Smooth muscle cell of the pulmonary artery (primary cell): ENCODE results near the gene SHLD3. TPM values are rescaled to one million over a fixed set of nuclear protein-coding genes. Genes with fewer than 3 reads are reported as not detected.

Experiments used
- total RNA-seq: library from RNA; depleted of rRNA; stranded (reverse); fragments of >200 nt; gene quantifications from 2 replicates; pipeline ENCODE4 v1.2.3, GENCODE V29; 2014

The SHLD3 gene, protein sequence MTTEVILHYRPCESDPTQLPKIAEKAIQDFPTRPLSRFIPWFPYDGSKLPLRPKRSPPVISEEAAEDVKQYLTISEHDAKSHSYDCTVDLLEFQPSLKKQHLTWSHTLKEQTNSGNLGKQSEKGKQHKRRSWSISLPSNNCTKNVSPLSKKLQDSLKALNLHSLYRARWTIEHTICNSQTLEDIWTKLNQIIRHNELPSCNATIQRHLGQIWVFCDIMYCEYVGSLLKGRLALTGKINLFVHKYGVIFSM
- total RNA-seq, result 1.8 and 2.3 TPM in 2 replicates

DNA sequence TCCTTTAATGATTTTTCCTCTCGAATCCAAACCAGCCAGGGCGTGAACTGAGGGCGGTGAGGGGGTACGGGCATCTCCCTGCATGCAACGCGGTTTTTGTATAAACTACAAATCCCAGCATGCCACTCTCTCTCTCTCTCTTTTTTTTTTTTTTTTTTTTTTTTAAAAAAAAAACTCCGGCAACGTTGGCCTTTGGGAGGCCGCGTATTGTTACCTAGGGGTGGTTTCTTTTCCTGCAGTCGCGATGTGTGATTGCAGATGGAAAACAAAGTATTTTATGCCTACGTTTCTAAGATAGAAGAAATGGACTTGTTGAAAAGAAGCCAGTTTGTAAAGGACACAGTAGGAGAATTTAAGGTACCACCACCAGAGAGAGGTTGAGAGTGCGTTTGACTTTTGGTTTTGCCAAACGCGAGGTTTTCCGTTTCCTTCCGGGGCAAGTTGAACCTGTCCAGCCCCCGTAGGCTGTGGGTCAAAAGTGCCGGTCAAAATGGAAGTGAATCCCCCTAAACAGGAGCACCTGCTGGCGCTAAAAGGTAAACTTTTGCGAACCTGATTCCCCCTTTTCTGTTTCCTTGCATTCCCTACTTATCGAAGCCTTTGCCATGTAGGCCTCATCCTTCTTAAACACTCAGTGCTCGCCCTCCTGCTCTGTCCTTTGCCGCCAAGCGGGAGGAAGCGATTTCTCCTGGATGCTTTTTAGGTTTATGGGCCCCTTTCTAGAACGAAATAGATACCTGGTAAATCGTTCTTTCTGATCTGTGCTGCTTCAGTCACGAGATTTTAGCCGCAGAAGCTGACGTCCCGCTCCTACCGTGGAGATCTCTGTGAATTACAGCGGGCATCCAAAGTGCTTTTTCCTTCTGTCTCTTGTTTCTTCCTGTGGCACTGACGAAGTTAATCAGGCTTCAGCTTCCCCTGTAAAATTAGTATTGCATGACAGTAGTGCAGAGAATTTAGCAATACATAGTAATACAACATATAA is at the start of gene SHLD3, which contains the start of gene TRAPPC13:
Gene SHLD3, plus strand, starts transcription at position 457 of the 985 bp plus-strand sequence. CDS start 4,561 bp downstream, outside the sequence.
Gene TRAPPC13, plus strand, starts transcription at position 457 of the 985 bp plus-strand sequence. Its CDS starts 34 bp downstream, at position 491.

DNA sequence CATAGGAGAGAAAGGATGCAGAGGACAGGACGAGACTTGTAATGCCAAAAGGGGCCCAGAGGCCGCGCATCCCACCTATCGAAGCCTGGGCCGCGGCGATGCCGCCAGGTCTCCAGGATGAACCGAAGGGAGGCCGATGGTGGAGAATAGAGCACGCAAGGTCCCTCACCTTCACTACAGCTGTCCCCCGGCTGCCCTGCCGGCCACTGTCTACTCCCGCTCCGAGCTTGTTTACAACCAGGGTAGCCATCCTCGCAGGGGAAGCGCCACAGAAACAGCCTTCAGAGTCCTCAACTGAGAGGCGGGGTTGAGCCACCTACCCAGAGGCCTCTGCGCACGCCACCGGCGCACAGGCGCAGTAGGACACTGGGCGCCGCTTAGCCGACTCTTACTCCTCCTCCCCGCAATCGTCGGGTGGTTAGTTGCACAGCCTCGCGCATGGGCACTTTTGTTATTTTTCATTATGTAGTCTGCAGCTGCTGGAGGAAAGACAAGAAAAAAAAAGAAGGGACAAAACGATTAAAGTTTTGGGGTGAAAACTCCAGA is 729 bp upstream of the SHLD3 start, which contains the start of gene TRIM23:
Gene TRIM23, minus strand, starts transcription at position 309 of the 546 bp plus-strand sequence. Its CDS starts 59 bp downstream, at position 250.

Other genes with a start within 250 kb of the SHLD3 start
- 85.0 and 90.7 TPM in 2 replicates for gene ADAMTS6, start 143.1 kb upstream of the SHLD3 start, total RNA-seq
- 4.7 and 8.3 TPM in 2 replicates for gene CENPK, start 61.9 kb upstream of the SHLD3 start, total RNA-seq
- gene PPWD1, start 61.7 kb upstream of the SHLD3 start, total RNA-seq, result 25.9 and 31.3 TPM in 2 replicates
- gene TRIM23, start 694 bp upstream of the SHLD3 start, total RNA-seq, result 34.5 and 48.0 TPM in 2 replicates
- gene TRAPPC13, start within 50 bp of the SHLD3 start, total RNA-seq, result 17.9 and 19.7 TPM in 2 replicates
- 25.3 and 26.1 TPM in 2 replicates for gene SGTB, start 97.1 kb downstream of the SHLD3 start, total RNA-seq
- 37.7 and 51.1 TPM in 2 replicates for gene NLN, start 97.2 kb downstream of the SHLD3 start, total RNA-seq